HG02973 (cell line): ENCODE measurements around the gene RXRA.

ENCODE experiments used
- ATAC-seq: cut with Tn5 transposase; IDR thresholded peaks from one replicate; pipeline ENCODE4 v1.9.1; 2021; ENCODE audit warnings: moderate library complexity; ENCODE audit not compliant: unreplicated experiment

Gene RXRA

DNA sequence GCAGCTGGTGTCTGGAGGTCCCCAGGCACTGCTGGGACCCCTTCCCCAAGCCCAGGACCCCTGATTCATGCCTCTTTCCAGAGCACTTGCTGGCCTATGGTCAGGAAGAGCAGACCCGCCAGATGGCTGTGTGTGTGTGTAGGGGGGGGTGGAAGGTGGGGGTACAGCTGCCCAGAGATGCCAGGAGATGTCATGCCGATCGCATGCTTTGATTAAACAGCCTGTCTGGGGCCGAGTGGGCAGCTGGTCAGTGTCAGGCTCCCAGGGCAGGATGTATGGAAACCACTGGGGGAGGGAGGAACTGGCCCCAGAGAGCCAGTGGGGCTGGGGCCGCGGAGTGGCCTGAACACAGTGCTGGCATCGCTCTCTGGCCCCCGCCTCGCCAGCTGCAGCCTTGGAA is 23.7 kb downstream of the RXRA start:
- ATAC-seq = no peak

DNA sequence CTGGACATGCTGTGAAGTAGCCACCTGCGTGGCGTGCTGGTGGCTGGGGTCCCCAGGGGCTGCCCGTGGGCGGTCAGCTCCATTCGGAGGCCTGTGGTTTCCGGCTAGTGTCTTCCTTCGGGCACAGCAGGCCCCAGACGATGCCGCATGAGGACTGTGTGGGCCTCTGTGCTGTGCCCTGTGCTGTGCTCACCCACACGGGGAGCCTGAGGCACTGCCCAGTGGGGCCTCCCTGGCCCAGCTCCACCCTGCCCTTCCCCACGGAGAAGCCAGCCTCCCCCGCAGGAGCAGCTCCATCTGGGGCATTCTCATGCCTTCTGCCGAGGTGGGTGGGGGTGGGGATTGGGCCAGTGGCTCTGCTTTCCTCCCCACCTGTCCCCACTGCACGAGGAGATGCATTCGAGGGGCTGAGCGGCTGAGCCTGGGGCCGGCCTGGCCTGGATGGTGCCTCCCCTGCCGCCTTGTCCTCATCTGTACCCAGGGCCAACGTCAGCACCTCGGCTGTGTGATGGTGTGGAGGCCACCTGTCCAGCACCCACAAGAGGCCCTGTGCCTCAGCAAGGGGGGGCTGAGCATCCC is 24.2 kb downstream of the RXRA start:
- no peak for ATAC-seq

DNA sequence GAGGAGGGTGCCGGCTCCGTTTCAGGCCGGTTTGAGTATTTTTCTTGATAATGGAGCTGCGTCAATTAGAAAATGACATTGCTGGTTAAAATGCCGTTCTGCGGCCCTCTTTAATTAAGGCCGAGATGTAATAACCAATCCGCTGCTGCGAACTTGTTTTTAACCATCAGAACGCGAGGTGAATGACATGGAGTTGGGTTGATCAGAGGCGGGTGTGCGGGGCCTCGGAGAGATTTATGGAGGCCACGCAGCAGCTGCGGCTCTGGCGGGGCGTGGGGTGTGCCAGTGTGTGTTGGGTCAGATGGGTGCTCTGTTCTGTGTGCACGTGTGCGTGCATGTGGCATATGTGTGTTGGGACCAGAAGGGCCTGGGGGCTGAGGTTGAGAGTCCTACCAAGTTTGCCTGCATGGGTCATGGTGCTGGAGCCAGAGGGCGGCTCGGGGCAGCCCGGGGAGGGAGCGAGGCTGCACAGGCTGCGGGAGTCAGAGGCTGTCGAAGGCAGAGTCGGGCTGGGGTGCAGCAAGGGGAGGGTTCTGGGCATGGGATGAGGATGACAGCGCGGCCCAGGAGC is 25.4 kb downstream of the RXRA start:
- no peak for ATAC-seq

DNA sequence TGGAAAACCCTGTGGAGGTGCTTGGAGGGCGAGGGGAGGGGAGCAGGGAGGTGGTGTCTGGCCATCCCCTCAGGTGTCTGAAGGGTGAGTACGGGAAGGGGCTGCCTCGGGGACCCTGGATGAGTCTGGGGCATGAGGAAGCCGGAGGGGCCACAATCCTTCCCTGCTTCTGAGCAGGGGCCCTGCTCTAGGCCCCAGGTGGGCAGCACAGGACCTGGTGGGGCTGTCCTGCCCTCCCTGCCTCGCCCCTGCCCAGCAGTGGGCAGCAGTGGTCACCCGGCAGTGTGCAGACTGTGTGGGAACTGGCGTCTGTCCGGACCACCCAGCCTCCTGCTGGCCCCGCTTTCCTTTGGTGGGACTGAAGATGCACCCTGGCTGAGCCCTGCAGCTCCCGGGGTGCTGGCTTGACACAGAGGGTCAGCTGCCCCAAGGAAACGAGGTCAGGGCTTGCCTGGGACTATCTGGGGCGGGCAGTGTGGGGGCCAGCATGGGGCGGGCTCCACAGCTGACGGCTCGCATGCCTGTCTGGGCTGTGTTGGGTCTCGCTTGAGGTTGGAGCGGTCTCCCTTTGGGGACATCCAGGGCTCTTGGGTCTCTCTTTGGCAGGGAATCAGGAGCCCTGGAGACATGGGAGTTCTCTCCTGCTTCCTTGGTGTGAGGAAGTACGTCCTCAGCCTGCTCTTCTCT is 26.1 kb downstream of the RXRA start:
- no peak for ATAC-seq

DNA sequence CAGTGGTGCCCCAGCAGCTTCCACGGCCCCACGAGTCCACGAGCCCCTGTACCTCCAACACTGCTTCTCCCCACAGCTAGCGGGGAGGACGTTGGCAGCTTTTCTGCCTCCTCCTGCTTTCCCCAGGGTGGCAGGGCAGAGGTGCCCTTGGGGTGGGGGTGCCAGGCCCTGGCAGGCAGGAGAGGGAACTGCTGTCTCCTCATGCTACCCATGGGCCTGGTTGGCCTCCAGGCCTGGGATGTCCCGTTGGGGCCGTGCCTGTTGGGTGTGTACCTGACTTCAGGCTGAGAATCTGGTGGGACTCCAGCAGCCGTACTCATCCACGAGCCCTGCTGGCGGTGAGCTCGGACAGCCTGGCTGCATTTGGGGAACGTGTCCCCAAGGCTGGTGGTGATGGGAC is 27.3 kb downstream of the RXRA start:
- no peak for ATAC-seq

DNA sequence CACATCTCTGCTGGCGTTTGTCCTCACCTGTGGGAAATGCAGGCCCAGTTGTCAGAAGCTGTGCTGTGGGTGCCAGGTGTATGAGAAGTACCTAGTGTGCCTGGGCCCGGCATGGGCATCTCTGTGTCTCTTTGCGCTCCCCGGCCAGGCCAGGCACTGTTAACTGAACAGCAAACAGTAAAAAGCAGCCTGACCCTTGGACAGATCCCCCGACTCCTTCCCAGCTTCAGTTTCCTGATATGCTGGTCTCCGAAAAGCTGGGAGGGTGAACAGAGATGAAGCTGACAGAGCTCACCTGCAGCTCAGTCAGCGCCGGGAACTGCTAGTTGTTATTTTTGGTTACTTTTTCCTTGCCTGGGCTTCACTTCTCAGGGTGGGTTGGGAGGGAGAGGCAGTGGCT is 28.9 kb downstream of the RXRA start:
- no peak for ATAC-seq

DNA sequence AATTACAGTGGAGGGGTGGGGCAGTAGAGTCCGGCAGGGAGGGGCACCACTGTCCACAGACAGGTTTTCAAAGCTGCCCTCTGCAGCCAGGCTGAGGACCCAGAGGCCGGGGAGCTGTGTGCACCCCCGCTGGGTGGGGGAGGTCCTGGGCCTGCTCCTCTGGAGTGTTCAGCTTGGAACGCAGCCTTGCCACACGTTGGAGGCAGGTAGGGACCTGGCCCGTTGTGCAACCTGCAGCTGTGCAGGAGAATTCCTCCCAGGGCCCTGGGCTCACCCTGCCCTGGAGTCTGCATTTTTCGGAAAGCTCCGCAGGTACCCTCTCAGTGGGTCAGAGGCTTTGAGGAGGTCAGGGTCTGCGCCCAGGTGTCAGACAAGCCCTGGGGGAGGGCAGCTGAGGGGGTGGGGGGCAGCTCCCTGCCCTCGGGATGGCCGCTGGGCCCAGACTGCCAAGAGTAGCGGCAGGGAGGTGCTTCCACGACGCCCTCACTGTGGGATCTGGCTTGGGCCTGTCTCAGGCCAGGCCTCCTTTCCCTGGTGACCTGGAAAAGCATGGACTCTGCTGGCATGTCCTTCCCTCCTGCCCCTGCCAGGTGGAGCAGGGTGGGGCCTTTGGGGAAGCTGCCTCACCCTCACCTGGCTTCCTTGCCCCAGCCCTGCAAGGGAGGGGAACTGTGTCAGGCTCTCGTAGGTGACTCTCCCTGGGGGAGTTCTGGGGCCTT is 29.5 kb downstream of the RXRA start:
- ATAC-seq = no peak

DNA sequence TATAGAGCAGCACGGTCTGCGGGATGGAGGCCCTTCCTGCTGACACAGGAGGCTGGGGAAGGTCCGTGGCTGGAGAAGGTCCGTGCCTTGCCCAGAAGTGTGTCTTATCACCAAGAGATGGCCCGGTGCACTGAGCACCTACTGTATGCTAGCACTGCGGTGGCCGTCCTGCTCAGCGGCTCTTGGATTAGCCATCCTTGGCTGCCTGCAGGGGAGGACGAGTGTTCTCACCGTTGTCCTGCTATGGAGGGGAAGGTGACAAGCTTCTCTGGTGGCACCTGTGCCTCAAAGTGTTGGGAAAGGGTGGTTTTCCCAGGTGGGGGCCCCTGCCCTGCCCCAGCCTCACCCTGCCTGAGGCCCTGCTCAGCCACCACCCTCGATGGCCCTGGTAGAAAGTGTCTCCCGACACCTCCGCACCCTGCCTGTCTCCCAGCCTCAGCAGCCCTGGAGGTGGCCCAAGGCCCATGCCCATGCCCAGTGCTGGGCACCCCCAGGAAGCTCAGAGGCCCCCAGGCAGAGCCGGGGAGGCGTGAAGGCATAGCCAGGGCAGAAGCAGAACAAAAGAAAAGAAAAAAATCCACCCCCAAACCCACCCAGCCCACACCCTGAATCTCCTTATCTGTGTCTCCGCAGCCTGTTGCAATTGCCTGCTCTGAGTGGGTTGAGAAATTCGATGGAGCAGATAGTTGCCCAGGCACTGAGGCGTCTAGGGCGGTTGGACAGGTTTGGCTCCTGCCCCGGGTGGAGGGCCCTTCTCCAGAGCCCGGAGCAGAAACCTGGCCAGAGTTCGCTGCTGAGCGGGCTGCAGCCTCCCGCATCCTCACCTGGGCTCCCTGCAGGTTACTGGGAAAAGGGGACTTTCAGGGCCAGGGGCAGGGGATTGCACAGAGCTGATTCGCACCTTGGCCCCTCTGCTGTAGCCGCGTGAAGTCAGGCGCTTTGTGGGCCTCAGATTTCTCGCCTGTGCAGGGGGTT is 30.5 kb downstream of the RXRA start:
- ATAC-seq = no peak

DNA sequence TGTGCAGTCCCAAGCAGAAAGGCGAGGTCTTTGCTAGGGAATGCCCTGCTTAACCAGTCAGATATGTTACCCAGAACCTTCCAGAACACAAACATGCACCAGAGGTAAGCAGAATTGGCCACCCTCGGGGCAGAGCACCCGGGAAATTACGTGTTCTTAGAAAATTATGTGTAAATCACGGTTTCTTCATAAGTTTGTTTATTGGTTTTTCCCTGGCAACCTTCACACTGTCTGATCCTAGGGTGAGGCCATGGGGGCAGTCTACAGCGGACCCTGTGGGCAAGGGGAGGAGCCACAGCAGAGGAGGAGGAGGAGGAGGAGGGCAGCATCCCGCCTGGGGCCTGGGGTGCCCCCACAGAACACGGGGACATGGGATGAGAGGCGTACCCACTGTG is 31.4 kb downstream of the RXRA start:
- no peak for ATAC-seq

DNA sequence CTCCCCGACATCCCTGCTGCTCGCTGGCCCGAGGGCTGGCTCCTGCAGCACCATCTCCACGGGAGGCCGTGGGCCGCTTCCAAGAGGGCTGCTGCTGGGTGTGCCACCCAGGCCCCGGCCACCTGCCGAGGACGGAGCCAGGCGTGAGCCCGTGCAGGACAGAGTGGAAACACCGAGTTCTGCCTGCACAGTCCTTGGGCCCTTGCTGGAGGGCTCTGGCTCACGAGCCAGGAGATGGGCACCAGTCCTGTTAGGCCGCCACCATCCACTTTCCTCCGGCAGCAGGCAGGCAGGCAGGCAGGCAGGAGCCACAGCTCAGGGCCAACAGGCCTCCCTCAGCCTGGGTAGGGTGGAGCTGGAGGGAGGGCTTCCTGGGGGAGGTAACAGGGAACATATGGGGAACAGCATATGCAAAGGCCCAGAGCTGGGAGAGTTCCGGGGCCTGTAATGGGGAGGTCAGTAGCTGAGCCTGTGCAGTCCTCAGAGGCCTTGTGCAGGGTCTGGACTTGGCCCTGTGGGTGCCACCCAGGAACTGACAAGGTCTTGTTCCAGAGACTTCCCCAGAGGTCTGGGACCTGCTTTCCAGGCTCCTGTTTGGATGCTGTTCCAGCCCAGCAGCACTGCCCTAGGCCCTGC is 31.9 kb downstream of the RXRA start:
- no peak for ATAC-seq

DNA sequence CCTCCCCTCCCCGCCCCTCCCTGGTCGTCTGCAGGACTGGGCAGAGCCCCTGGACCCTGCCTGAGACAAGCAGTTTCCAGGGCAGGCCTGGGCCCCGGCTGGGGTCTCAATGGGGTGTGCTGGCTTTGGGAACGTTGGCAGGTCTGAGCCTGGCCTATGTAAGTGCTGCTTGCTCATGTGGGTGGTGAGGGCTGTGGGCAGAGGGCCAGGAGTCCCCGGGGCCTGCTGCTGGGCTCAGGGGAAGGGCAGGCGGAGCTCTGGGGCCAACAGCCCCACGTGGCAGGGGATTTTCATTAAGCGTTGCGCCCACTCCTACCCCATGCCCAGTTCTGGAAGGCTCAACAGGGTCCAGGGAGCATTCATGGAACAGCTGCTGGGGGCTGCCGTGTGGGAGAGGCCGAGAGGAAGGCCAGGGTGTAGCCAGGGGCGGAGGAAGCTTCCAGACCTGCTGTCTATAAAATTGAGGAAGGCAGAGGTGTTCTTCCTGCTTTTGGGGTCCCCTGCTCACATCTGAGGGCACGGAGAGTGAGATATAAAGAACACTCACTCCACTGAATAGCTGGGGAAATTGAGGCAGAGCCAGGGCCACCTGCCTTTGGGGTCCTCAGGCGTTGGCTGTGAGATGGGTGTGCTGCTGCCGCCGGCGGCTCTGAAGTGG is 32.5 kb downstream of the RXRA start:
- no peak for ATAC-seq

DNA sequence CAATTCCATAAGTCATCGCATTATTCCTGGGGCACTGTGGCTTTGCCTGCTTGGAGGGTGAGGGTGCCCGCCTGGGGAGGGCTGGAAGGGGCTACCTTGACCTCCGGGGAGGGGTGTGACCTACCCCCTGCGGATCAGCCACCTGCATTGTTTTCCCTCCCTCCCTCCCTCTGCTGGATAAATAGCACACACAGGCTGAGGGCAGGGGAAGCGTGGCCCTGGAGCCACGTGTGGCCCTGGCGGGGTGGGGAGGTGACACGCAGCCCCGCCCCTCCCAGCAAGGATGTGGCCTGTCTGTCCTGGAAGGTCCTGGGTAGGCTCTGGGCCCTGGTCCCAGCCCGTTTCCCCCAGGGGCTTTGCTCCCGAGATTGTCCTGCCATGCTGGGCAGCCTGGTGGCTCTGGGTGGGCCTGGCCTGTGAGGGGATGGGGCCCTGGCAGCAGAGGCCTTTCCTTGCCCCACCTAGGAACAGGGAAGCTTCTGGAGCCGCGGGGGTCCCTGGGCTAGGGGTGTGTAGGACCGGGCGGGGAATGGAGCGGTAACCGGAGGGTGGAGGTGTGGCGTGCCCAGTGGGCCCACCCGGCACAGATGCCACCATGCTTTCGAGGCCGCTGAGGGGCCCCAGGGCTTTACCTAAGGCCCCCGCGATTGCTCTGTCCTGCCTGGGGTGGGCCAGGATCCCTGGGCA is 33.4 kb downstream of the RXRA start:
- ATAC-seq = no peak

DNA sequence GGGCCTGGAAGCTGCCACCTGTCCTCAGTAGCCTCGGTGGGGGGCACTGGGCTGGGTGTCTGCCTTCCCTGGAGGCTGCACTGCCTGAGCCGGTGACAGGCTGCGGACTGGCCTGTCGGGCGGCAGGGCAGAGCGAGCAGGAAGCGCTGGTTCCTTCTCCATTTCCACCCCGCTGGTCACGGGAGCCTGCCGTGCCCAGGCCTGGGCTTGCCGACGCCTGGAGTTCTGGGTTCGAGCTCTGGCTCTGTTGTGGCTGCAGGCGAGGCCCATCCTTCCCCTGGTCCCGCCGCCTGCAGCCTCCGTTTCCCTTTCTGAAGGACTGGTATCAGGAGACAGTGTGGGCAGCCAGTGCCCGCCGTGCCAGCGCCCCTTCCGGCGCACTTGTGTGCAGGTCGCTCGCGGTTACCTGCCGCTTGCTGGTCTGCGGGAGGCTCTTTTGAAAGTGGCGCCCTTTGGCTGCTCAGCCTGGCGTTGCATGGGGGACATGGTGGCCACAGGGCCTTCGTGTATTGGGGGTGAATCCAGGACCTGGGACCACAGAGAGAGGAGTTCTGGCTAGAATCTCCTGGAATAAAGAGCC is 34.0 kb downstream of the RXRA start:
- no peak for ATAC-seq

DNA sequence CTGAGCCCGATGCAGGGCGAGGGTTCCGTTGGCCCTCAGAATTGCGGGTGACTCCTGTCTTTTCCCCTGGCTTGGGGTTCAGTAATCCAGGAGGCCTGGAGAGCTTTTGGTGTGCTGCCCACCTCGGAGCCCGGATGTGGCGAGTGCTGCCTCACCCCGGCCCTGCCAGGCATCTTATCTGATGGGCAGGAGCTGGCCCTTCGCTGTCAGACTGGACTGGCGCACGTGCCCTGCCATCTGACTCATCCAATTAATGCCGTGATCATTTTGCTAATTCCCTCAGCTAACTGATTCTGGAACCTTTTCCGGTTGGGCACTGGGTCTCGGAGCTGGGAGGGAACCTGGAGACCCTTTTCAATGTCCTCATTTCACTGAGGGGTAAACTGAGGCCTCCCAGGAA is 34.6 kb downstream of the RXRA start:
- ATAC-seq = no peak

DNA sequence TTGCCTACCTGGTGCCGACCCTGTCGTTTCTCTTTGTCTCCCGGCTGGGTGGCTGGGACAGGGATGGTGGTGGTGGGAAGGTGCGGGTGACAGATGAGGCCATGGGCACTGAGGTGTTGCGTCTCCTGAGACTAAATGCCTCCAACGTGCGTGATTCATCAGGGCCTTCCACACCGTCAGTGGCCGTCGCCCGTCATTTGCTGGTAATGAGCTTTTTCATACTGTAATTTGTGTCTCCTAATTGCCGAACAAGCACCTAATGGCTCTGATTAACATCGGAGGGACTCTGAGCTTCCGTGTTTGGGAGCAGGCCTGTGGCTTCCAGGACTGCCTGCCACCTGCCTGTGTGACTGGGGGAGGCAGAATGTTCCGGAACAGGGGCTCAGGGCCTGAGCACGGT is 35.2 kb downstream of the RXRA start:
- no peak for ATAC-seq

DNA sequence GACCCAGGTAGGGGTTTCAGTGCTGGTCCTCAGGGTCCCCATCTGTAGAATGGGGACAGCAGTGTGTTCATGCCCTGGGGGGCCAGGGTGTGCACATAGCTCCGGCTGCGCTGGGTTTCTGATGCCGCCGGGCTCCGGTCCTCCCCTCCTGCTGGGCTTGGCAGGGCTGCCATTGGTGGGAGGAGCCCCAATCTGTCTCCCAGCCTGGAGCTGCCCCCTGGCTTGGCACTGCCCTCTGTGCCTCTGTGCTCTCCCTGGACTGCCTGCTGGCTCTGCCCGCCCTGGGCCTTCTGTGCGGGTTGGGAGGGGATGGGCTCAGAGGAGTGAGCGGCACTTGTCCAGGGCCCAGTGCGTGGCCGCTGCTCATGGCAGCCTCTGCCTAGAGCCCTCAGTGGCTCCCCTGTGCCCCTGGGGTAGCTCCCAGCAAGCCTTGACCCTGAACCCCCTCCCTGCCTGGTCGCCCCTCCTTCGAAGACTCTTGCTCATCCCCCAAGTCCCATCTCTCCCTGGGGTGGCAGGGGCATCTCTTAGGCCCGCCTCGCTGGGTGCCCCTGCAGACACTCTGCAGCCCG is 35.7 kb downstream of the RXRA start:
- ATAC-seq = no peak

DNA sequence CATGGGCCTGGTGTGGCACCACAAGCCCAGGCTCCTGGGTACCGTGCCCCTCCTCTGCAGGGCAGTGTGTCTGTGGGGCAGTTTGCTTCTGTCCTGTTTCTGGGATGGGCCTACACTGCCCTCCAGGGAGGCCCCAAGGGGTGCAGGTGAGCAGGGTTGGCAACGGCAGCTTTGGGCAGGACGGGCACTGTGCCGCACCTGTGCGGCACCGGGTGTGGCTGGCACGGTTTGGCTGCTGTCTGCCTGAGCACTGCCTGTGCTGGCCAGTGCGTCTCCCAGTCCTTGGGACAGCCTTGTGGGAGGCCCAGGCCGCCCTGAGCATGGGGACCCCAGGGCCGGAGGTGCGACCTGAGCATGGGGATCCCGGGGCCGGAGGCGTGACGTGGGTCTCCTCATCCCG is 37.2 kb downstream of the RXRA start:
- no peak for ATAC-seq

DNA sequence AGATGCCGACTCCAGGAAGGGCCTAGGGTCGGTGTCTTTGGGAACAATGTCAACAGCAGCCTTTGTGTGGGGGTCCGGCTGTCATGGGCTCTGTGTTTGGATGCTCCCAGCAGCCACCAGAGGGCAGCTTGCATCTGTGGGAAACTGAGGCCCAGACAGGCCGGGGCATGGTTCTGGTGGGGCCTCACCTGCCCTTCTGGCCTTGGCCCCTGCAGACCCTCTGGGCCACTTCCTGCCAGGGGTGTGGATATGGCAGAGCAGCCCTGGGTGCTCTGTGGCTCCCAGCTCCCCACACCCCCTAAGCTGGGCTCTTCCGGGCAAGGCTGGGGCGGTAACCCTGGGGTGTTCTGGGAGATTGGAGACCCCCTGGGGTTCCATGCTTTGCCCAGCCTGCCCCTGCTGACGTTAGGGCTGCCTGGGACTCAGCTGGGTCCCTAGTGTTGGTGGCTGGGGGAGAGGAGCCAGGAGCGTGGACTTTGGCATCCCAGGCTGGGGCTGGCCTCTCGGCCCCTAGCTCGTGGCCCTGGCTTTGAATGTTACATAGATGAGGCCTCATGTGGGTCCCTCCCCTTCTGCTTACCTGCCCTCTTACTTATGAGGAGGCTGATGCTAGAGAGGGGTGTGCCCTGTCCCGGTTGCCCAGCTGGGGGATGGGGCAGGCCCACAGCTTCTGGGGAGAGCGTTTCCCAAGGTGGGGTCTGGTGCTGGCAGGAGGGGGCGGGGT is 38.3 kb downstream of the RXRA start:
- ATAC-seq = no peak
